ENCODE data around the gene SCN5A. TPM values are rescaled to one million over a fixed set of nuclear protein-coding genes. Genes with fewer than 3 reads are reported as not detected.

Gene SCN5A
- total RNA-seq, 1 experiment from 2014 or later = 13.6 TPM

DNA sequence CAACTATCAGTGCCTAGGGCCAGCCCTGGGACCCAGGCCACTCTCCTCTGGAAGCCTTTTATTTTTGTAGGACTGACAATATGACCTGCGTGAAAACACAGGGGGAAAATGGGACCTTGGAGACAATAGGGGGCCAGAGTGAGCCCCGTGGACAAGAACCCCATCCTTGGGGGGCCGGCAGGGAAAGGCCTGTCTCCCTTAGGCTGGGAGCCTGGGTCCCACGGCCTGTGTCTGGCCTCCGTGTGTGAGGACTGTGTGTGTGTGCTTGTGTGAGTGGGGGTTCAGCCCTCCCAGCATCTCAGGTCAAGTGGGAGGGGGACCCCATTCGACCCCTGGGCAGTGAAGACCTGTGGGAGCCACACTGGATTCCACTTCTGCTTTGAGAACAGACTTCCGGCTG, 100.0 kb downstream of the SCN5A start (continued):
- TF ChIP-seq, protein P1, sequence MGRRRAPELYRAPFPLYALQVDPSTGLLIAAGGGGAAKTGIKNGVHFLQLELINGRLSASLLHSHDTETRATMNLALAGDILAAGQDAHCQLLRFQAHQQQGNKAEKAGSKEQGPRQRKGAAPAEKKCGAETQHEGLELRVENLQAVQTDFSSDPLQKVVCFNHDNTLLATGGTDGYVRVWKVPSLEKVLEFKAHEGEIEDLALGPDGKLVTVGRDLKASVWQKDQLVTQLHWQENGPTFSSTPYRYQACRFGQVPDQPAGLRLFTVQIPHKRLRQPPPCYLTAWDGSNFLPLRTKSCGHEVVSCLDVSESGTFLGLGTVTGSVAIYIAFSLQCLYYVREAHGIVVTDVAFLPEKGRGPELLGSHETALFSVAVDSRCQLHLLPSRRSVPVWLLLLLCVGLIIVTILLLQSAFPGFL (CRISPR knock-in tag; IDR thresholded peaks at IDR 0.05; ENCODE audit: borderline replicate concordance) = no peak
- TF ChIP-seq, protein P2, sequence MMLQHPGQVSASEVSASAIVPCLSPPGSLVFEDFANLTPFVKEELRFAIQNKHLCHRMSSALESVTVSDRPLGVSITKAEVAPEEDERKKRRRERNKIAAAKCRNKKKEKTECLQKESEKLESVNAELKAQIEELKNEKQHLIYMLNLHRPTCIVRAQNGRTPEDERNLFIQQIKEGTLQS (CRISPR knock-in tag; conservative IDR thresholded peaks at IDR 0.05) = no peak
- no peak for TF ChIP-seq KAT7 (CRISPR knock-in tag; IDR thresholded peaks at IDR 0.05; ENCODE audit: borderline replicate concordance)
- TF ChIP-seq GTF2I (CRISPR knock-in tag; conservative IDR thresholded peaks at IDR 0.05) = no peak

DNA sequence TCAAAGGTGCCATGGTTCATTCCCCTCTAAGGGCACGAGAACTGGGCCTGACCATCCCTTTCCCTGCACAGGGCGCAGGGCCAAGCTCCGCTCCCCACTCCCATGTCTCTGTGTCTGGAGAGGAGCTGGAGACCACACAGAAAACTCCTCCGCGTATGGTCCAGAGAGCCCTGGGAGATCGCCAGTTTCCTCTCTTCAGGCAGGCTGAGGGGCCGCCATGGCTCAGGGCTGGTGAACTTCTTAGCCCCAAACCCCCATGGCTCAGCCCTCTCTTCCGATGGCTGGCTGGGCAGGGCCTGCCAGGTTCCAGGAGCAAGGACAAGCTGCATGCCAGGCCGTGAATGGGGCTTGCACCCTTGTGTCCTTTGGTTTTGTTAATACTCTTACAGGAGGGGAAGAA, 100.4 kb downstream of the SCN5A start:
- Mint-ChIP-seq H3K36me3 (peaks cover 22% of the 10 kb centered on the region), H3K27ac (no peak overlapping the region), H3K27me3 (ENCODE audit: low read depth) (no peaks in the 10 kb centered on the region), H3K4me3 (no peak overlapping the region), H3K9me3 (peaks cover 18% of the 10 kb centered on the region), H3K4me1 (peaks cover 14% of the 10 kb centered on the region)
- ChIA-PET CTCF (interaction anchor here (1.0 to 1.8 kb wide), 4 partner anchors 9 to 28 kb away, joined by 3 to 7 read pairs (median 6); no protein-coding TSS in a partner anchor), POLR2A (no interaction called here)
- no peak for ATAC-seq
- no peak for DNase-seq (ENCODE audit: low spot score)
- TF ChIP-seq, protein P3, sequence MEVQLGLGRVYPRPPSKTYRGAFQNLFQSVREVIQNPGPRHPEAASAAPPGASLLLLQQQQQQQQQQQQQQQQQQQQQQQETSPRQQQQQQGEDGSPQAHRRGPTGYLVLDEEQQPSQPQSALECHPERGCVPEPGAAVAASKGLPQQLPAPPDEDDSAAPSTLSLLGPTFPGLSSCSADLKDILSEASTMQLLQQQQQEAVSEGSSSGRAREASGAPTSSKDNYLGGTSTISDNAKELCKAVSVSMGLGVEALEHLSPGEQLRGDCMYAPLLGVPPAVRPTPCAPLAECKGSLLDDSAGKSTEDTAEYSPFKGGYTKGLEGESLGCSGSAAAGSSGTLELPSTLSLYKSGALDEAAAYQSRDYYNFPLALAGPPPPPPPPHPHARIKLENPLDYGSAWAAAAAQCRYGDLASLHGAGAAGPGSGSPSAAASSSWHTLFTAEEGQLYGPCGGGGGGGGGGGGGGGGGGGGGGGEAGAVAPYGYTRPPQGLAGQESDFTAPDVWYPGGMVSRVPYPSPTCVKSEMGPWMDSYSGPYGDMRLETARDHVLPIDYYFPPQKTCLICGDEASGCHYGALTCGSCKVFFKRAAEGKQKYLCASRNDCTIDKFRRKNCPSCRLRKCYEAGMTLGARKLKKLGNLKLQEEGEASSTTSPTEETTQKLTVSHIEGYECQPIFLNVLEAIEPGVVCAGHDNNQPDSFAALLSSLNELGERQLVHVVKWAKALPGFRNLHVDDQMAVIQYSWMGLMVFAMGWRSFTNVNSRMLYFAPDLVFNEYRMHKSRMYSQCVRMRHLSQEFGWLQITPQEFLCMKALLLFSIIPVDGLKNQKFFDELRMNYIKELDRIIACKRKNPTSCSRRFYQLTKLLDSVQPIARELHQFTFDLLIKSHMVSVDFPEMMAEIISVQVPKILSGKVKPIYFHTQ (CRISPR knock-in tag; IDR thresholded peaks at IDR 0.05) = no peak
- TF ChIP-seq, protein P4, sequence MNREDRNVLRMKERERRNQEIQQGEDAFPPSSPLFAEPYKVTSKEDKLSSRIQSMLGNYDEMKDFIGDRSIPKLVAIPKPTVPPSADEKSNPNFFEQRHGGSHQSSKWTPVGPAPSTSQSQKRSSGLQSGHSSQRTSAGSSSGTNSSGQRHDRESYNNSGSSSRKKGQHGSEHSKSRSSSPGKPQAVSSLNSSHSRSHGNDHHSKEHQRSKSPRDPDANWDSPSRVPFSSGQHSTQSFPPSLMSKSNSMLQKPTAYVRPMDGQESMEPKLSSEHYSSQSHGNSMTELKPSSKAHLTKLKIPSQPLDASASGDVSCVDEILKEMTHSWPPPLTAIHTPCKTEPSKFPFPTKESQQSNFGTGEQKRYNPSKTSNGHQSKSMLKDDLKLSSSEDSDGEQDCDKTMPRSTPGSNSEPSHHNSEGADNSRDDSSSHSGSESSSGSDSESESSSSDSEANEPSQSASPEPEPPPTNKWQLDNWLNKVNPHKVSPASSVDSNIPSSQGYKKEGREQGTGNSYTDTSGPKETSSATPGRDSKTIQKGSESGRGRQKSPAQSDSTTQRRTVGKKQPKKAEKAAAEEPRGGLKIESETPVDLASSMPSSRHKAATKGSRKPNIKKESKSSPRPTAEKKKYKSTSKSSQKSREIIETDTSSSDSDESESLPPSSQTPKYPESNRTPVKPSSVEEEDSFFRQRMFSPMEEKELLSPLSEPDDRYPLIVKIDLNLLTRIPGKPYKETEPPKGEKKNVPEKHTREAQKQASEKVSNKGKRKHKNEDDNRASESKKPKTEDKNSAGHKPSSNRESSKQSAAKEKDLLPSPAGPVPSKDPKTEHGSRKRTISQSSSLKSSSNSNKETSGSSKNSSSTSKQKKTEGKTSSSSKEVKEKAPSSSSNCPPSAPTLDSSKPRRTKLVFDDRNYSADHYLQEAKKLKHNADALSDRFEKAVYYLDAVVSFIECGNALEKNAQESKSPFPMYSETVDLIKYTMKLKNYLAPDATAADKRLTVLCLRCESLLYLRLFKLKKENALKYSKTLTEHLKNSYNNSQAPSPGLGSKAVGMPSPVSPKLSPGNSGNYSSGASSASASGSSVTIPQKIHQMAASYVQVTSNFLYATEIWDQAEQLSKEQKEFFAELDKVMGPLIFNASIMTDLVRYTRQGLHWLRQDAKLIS (CRISPR knock-in tag; IDR thresholded peaks at IDR 0.05; ENCODE audit: borderline replicate concordance) = no peak
- TF ChIP-seq ZNF232 (CRISPR knock-in tag; IDR thresholded peaks at IDR 0.05) (no peak), HMGA2 (CRISPR knock-in tag; IDR thresholded peaks at IDR 0.05) (no peak), GRHL2 (CRISPR knock-in tag; IDR thresholded peaks at IDR 0.05; ENCODE audit: insufficient replicate concordance, severe bottlenecking) (no peak), JAZF1 (CRISPR knock-in tag; IDR thresholded peaks at IDR 0.05) (no peak), CBFB (CRISPR knock-in tag; IDR thresholded peaks at IDR 0.05; ENCODE audit: low read depth) (no peak), TEAD4 (CRISPR knock-in tag; IDR thresholded peaks at IDR 0.05) (no peak), ZNF416 (CRISPR knock-in tag; IDR thresholded peaks at IDR 0.05) (no peak), ETV6 (CRISPR knock-in tag; IDR thresholded peaks at IDR 0.05) (no peak)

DNA sequence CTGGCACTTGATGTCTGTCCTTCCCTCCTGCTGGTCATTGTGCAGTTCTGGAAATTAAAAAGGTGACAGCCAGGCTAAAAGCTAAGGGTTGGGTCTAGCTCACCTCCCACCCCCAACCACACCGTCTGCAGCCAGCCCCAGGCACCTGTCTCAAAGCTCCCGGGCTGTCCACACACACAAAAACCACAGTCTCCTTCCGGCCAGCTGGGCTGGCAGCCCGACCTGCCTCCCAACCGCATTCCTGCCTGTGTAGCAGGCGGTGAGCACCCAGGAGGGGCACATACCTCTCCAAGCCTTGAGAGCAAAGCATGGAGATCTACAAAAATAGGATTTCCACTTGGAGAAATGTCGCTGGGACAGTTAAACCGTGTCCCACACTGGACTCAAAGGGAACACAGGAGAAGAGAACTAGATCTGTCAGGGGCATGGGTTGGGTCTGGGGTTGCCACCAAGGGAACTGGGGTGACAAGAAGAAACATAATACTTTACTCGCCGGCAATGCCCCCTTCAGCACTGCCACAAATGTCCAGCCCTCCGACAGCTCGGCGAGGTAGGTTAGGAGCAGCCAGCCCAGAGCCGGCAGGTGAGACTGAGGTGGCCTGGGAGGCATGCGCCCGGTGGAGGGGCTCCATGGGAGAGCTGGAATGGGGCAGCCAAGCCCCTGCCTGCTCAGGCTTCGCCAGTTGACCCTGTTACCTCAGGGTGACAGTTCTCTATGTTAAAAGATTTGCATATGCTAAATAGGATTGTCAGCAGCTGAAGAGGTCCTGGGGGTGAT, 101.1 kb downstream of the SCN5A start:
- H3K27me3 Mint-ChIP-seq (ENCODE audit: low read depth) = no peaks in the 10 kb centered on the region
- peak; percentile 43 for DNase-seq (ENCODE audit: low spot score)
- H3K9me3 Mint-ChIP-seq = peaks cover 12% of the 10 kb centered on the region
- H3K36me3 Mint-ChIP-seq = peaks cover 16% of the 10 kb centered on the region
- no peak overlapping the region for H3K4me3 Mint-ChIP-seq
- H3K4me1 Mint-ChIP-seq = peaks cover 14% of the 10 kb centered on the region
- CTCF ChIA-PET = interaction anchor here (0.9 to 1.8 kb wide), 6 partner anchors 10 to 202 kb away, joined by 3 to 7 read pairs (median 4); partner anchors contain the start of gene XYLB
- POLR2A ChIA-PET = no interaction called here
- ATAC-seq = peak; percentile 66
- peak overlapping the region; percentile 70 for H3K27ac Mint-ChIP-seq
- TF ChIP-seq TCF7 (CRISPR knock-in tag; IDR thresholded peaks at IDR 0.05; ENCODE audit: low read depth) (no peak), MYBL2 (CRISPR knock-in tag; IDR thresholded peaks at IDR 0.05) (no peak), EMX1 (CRISPR knock-in tag; IDR thresholded peaks at IDR 0.05) (no peak), NR1H2 (CRISPR knock-in tag; IDR thresholded peaks at IDR 0.05) (no peak), KAT7 (CRISPR knock-in tag; IDR thresholded peaks at IDR 0.05; ENCODE audit: borderline replicate concordance) (no peak), NR3C1 (CRISPR knock-in tag; conservative IDR thresholded peaks at IDR 0.05; ENCODE audit: low read depth) (no peak), PRRX2 (CRISPR knock-in tag; IDR thresholded peaks at IDR 0.05) (no peak), TP53 (CRISPR knock-in tag; IDR thresholded peaks at IDR 0.05) (no peak), CREB1 (CRISPR knock-in tag; IDR thresholded peaks at IDR 0.05) (no peak)
- TF ChIP-seq, protein P5, sequence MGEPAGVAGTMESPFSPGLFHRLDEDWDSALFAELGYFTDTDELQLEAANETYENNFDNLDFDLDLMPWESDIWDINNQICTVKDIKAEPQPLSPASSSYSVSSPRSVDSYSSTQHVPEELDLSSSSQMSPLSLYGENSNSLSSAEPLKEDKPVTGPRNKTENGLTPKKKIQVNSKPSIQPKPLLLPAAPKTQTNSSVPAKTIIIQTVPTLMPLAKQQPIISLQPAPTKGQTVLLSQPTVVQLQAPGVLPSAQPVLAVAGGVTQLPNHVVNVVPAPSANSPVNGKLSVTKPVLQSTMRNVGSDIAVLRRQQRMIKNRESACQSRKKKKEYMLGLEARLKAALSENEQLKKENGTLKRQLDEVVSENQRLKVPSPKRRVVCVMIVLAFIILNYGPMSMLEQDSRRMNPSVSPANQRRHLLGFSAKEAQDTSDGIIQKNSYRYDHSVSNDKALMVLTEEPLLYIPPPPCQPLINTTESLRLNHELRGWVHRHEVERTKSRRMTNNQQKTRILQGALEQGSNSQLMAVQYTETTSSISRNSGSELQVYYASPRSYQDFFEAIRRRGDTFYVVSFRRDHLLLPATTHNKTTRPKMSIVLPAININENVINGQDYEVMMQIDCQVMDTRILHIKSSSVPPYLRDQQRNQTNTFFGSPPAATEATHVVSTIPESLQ (CRISPR knock-in tag; IDR thresholded peaks at IDR 0.05) = no peak

All from WTC11 (cell line).